GM12801 (cell line): ENCODE results near the gene ZDHHC9.

ENCODE experiments used
- CTCF ChIP-seq: IDR thresholded peaks from one replicate; pipeline ENCODE4 v1.5.1; 2011; ENCODE audit warnings: control low read depth; ENCODE audit not compliant: insufficient read length; ENCODE audit errors: extremely low read depth

ZDHHC9 gene

DNA sequence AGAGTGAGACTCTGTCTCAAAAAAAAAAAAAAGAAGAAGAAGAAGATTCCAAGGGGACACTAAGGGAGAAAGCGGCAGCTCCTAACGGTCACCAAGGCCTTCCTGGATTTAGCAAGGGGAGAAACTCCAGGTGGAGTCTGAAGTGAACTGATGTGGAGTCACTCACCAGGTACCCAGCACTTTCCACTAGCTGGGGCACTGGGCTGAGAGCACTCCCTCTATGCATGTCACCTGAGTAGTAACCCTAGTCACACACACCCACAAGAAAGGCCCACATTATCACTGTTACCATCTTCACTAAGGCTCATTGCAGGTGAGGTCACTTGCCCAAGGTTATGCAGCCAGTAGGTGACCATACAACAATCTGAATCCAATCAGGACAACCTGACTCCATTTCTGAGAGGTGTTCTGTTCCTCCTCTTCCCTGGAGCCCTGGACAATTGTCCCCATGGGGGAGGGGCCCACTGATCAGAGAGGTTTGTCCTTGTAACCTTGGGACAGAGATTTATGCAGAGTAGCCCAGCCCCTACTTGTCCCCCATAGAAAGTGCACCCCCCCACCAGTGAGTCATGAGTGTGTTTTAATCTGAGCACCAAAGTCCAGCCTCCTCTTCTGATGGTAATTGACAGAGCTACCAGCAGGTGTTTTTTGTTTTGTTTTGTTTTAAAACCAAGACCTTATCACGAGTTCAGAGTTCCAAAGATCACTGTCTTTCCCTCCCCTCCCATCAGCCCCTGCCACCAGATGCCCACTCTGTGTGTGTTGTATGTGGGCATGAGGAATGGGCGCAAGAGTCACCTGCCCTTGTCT is 69.8 kb downstream of the ZDHHC9 start:
- no peak for TF ChIP-seq CTCF

- TF ChIP-seq CTCF = no peak
Observed at GRCh38 chrX:129772796-129773431, 70.8 kb downstream of the ZDHHC9 start.

- no peak for TF ChIP-seq CTCF
Observed at GRCh38 chrX:129771266-129771995, 72.3 kb downstream of the ZDHHC9 start.

DNA sequence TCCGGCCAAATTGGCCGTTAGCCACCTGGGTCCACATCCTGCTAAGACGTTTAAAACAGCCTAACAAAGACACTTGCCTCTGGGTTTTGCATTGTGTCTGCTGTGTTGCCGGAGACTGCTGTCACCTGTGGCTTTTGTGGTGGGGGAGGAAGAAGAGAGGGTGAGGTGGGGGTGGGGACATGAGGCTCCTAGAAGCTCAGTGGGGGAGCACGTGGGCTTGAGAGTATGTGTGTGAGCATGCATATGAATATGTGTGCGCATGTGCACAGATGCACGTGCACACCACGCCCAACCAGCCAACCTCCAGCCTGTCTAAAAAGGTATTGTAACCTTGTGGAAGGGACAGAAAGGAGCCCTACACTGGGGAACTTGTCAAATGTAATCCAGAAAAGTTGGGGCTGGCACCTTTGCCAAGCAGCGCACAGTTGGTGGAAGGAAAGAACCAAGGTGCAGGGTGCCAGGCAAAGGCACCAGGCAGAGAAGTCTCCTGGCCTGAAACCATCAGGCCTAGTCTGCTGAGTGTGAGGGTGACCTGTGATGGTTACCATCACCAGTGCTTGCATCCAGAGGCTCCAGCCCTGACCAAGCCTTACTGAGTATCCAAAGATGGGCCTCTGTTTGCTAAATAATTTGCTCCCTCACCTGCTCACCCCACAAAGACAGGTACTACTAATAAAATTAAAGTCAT is 74.1 kb downstream of the ZDHHC9 start:
- TF ChIP-seq CTCF = no peak

- TF ChIP-seq CTCF = no peak
Observed at GRCh38 chrX:129768586-129769466, 74.9 kb downstream of the ZDHHC9 start.

- TF ChIP-seq CTCF = no peak
Observed at GRCh38 chrX:129768186-129768585, 75.5 kb downstream of the ZDHHC9 start.
